SW480 (cell line): Measurements from ENCODE around the gene HOXA1.
"Not testable (repeated sequence)": the region's sequence is repeated elsewhere in the genome, so short reads cannot be mapped to it uniquely, and the experiment has no call there.

Experiments used
- DNase-seq: peaks from one replicate; pipeline ENCODE4 v3.0.0-alpha.2; 2016; ENCODE audit warnings: low spot score

HOXA1 gene

GRCh38 chr7:27045972-27046371 lies 49.8 kb downstream of the HOXA1 start:
- not testable (repeated sequence) for DNase-seq

DNA sequence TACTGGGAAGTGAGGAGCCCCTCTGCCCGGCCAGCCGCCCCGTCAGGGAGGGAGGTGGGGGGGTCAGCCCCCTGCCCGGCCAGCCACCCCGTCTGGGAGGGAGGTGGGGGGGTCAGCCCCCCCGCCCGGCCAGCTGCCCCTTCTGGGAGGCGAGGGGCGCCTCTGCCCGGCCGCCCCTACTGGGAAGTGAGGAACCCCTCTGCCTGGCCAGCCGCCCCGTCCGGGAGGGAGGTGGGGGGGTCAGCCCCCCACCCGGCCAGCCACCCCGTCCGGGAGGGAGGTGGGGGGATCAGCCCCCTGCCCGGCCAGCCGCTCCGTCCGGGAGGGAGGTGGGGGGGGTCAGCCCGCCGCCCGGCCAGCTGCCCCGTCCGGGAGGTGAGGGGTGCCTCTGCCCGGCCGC lies 50.7 kb downstream of the HOXA1 start:
- not testable (repeated sequence) for DNase-seq
